Measurements from ENCODE around the gene COG5.

COG5 gene

DNA sequence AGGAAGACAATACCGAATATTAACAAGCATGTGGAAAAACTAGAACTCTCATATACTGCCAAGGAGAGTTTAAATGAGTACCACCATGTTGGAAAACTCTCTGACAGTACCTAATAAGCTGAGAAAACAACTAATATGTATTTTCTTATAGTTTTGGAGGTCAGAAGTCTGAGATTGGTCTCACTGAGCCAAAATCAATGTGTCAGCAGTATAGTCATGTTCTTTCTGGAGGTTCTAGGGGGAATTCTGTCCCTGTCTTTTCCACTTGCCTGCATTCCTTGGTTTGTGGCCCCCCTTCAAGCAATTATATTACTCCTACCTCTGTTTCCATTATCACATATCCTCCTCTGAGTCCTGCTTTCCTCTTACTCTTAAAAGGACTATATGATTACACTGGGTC lies 250.4 kb downstream of the COG5 start:
- DNase-seq (ENCODE audit: low read depth, low spot score): no peak

DNA sequence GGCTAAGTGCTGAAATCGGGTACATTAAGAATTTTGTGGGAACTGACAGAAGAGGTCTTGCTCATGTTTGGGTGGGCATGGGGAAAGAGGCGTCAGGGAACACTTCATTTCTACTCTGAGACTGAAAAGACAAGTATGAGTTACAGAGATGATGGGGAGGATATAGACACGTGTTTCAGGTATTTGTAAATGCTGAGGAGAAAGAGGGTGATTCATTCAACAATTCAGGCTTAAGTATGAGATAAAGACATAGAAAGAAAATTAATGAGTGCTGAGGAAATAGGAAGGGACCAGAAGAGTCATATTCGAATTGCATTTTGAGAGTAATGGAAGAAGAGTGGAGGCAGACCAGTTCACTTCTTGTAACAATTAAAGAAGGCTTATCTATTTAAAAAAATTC lies 251.3 kb downstream of the COG5 start:
- DNase-seq (ENCODE audit: low read depth, low spot score): no peak

More for the DNA sequence above, 250.4 kb downstream of the COG5 start:
- H3K4me3 ChIP-seq (ENCODE audit: low read length): no peak overlapping the region

DNA sequence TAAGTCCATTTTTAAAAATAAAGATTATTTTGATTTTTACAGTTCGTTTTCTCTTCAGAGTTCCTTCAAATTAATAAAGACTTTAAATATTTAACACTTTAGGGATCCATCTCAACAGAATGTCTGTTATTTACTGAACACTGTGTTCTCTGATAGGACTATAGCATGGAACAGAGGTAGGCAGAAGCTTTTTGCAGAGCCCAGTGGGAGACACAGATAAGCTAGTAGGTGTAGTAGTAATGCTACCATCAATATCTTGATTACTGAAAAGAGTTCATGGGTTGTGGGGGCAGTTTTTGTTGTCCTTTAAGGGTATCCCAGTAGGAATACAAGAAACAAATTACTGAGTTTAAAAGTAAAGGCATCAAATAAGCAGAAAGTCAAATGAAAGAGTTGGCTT lies 254.4 kb downstream of the COG5 start:
- no peak for DNase-seq (ENCODE audit: low read depth, low spot score)
- no peak overlapping the region for H3K4me3 ChIP-seq (ENCODE audit: low read length)

More for the DNA sequence above, 251.3 kb downstream of the COG5 start:
- no peak overlapping the region for H3K4me3 ChIP-seq (ENCODE audit: low read length)

DNA sequence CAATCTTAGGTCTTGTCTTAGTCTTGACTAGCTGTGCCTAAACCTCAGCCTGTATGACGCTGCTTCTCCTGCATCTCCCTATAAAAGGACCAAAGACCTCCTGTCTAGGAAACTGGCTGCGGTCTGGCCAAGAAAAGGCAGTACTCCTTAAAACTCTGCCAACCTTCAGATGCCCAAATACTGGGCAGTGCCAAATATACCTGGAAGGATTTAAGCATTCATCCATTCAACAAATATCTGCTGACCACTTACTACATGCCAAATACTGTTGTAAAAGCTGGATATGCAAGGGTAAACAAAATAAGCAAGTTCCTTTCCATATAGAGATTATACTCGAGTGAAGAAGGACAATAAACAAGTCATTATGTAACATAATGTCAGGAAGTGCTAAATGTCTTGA lies 259.1 kb downstream of the COG5 start:
- no peak for DNase-seq (ENCODE audit: low read depth, low spot score)
- H3K4me3 ChIP-seq (ENCODE audit: low read length): no peak overlapping the region

DNA sequence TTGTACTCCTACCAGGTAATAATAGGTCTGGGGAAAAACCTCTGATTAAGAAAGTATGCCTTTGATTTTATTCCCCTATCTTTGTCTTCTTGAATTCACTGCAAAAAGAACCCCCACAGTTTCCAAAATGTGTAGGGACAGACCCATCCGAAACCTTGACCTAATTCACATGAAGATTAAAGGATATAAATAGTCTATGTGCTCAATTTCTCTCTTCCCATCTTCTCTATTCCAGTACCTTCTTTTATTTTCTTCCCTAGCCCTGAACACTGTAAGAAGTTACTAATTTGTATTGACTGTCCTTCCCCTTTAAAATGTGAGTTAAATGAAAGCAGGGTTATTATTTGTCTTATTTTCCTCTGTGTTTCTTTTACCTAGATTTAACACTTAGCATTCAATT lies 259.7 kb downstream of the COG5 start:
- no peak for DNase-seq (ENCODE audit: low read depth, low spot score)
- H3K4me3 ChIP-seq (ENCODE audit: low read length): no peak overlapping the region

DNA sequence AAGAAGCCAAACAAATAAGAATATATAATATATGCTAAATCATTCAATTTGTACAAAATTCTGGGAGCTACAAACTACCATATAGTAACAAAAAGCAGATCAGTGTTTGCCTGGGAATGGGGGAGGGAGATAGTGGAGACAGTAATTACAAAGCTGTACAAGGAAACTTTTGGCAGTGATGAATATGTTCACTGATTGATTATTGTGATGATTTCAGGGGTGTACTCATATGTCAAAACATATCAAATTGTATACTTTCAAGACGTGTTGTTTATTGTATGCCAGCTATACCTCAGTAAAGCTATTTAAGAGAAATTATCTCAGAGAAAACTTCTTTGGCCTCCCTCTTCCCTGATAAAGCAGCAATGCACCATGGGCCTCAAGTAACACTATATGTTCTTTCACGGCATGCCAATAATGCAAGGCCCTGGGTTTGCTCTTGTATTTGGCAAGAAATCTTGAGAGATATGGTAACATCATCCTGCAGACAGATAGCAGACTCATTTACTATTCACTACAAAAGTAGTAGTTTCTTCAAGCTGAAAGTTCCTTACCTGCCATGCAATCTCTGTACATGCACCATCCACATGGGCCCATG lies 261.4 kb downstream of the COG5 start:
- no peak for DNase-seq (ENCODE audit: low read depth, low spot score)
- no peak overlapping the region for H3K4me3 ChIP-seq (ENCODE audit: low read length)

DNA sequence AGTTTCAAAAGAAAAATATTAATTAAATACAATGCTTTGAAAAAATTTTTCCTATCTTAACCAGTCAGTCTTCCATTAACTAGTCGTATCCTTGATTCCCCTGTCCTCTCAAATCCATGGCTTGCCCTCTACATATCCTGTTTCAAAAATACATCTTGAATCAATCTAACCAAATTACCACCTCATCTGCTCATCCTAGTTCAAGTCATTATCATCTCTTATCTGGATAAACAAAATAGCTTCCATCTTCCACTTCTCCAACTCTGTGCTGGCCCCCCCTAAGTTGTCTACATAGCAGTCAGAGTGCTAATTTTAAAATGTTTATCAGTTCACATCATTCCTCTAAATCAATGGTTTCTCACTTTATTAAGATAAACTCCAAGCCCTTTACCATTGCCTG lies 269.5 kb downstream of the COG5 start:
- no peak overlapping the region for H3K4me3 ChIP-seq (ENCODE audit: low read length)
- DNase-seq (ENCODE audit: low read depth, low spot score): no peak

DNA sequence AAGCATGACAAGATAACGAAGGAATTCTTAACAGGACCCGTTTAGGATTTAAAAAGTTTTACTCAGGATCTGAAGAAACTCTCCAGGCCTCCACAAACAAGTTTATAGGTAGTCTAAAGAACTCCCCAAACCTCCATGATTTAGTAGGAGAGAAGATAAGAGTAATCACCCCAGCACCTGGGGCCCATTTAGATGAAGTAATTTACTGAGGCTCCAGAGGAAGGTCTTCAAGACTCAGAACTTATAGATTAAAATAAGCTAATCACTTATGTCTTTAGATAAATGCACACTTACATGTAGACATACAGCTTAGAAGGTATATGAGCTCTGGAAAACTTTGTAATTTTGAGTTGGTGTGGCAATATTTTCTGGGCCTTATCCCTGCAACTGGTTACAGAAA lies 271.1 kb downstream of the COG5 start:
- no peak overlapping the region for H3K4me3 ChIP-seq (ENCODE audit: low read length)
- DNase-seq (ENCODE audit: low read depth, low spot score): no peak

DNA sequence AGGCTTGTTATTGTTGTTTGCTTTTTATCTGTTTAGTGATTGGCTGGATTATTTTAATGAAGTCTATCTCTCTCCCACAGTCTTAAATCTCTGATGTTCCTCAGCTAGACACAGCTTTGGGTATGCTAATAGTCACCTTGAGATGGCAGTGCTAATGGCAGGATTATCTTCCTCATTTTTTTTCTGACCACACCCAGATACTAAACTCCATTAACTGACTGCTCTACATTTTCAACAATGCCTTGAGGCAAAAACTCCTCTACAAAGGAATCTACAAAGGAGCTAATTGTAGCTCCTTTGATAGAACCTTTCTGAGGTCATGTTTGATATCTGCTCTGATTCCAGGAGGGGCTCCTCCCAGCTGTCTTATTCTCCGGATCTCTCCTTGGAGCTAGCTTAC lies 272.3 kb downstream of the COG5 start:
- no peak for DNase-seq (ENCODE audit: low read depth, low spot score)
- no peak overlapping the region for H3K4me3 ChIP-seq (ENCODE audit: low read length)

DNA sequence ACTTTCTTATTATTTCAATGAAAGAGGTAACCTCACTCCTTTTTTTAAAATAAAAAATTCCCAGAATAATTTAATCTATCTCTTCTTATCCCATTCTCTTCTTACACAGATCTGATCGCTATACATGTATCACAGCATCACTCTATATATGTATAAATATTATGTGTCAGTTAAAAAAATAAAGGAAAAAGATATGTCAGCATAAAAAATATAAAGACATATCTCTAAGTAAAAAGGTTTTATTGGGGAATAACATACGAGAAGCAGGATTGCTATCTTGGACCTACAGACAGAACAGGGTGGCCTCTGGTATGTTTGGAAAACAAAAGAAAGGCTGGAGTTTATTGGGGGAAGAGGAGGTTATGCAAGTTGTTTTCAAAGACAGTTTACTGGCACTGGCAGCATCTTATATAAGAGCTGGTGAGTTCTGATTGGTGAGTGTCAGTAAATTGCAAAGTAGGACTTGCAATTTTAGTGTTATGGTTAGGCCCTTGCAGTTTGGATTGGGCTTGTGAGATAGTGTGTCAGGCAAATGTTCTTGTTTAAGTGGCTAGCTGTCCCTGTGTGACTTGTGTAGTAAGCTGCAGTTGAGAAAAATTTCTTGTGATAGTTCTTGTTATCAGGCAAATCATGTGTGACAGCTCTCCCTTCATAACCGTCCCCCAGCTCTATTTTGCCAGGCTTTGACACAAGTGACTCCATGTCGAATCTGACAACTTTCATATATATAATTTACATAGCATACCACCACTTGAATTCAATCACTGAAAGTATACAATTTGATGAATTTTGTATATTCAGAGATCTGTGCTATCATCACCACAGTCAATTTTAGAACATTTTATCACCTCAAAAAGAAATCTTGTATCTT lies 276.7 kb downstream of the COG5 start:
- no peak for DNase-seq (ENCODE audit: low read depth, low spot score)
- no peak overlapping the region for H3K4me3 ChIP-seq (ENCODE audit: low read length)

DNA sequence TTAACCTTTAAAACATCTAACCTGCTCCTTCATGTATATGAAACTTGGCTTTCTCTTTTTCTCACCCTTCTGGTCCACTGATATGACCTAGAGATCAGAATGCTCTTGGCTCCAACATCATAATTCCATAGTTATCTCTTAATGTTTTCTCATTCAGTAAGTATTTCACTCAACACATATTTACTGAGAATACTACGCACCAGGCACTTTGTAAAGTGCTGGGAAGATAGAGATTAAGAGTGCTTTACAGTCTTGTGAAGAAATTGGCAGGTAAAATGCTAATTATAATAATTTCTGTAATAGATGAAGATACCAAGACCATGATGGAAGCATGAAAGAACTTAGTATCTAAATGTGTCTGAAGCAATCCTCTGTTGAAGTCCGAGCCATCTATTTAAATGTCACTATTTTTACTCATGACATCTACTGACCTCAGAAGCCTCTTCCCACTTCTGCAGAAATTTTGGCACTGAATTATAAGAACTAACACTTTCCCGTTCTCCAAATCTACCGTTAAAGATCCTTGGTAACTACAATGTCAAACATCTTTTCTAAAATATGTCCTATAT lies 278.7 kb downstream of the COG5 start:
- DNase-seq (ENCODE audit: low read depth, low spot score): no peak
- no peak overlapping the region for H3K4me3 ChIP-seq (ENCODE audit: low read length)

DNA sequence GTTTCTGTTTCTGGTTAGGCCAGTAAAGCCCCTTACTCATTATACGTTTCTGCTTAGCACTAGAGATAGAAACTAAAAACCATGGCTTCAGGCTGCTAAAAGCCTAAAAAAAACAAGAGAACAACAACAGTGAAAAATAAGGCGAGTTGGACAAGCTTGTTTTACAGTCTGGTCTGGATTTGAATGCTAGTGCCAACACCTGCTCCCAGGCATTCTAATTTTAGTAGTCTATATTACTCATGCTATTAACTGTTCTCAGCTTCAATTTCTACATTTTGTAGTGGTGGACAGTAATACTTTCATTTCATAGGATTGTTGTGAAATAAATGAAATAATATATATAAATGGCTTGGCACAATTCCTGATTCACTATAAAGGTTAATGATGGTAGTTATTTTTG lies 286.4 kb downstream of the COG5 start:
- H3K4me3 ChIP-seq (ENCODE audit: low read length): no peak overlapping the region
- DNase-seq (ENCODE audit: low read depth, low spot score): no peak

DNA sequence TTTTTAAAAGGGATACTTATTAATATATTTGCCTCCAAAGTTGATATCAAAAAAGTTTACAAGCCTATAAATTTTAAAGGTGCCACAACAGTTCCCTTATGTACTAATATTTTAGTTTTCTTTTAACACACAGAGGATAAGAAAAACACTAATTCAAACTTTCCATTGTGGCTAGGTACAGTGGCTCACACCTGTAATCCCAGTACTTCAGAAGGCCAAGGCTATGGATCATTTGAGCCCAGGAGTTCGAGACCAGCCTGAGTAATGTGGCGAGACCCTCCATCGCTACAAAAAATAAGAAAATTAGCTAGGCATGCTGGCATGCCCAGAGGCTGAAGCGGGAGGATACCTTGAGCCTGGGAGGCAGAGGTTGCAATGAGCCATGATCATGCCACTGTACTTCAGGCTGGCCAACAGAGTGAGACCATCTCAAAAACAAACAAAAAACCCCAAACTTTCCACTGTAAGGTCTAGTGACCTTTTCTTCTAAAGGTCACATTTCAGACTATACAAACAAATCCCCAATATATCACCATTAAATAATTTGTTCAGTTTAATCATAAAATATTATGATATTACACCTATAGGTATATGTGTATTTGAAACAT lies 287.4 kb downstream of the COG5 start:
- DNase-seq (ENCODE audit: low read depth, low spot score): no peak
- H3K4me3 ChIP-seq (ENCODE audit: low read length): no peak overlapping the region

DNA sequence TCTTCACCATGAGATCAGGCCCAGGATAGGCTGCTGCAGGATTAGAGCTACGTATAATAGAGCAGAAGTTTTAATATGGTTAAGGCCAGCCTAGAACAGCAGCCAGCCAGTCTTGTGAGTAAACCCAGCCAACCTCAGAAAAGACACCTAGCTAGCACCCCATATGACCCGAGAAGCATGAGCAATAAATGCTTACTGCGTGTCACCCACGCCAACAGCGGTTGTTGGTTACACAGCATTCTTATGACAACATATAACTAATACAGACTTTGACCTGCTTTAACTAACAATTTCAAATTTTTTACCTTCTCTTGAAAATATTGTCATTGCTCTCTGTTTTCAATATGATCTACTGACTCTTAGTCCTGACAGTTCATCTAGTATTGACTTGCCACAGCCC lies 289.2 kb downstream of the COG5 start:
- no peak overlapping the region for H3K4me3 ChIP-seq (ENCODE audit: low read length)
- no peak for DNase-seq (ENCODE audit: low read depth, low spot score)

DNA sequence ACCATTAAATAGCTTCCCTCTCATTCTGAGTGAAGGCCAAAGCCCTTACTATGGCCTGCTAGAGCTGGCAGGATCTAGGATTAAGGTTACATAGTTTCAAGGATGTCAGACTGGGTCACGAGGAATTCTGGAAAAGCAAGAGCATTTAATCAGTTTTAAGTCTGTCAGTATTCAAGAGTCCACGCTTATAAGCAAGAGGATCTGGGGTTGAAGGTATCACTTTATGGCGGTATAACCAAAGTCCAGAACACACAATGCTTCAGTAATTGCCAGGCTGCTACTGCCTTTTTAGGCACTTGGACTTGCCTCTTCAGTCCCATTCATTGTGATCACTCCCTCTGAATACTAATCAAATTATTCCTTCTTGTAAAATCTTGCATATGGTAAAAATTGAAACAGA lies 293.9 kb downstream of the COG5 start:
- DNase-seq (ENCODE audit: low read depth, low spot score): no peak
- H3K4me3 ChIP-seq (ENCODE audit: low read length): no peak overlapping the region

DNA sequence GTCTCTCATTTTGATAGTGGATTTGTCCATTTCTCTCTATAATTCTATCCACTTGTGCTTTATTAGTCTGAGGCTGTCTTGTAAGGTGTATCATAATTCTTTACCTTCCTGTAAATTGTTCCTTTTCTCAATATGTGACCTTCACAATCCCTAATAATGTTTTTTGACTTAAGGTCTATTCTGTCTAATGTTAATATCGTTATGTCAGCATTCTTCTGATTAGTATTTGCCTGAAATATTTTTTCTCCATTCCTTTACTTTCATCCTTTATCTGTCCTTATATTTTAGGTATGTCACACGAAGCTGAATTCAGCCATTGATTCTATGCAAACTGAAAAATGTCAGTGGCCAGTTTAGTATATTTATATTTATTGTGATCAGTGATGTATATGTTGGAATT lies 295.1 kb downstream of the COG5 start:
- no peak for DNase-seq (ENCODE audit: low read depth, low spot score)
- H3K4me3 ChIP-seq (ENCODE audit: low read length): no peak overlapping the region

DNA sequence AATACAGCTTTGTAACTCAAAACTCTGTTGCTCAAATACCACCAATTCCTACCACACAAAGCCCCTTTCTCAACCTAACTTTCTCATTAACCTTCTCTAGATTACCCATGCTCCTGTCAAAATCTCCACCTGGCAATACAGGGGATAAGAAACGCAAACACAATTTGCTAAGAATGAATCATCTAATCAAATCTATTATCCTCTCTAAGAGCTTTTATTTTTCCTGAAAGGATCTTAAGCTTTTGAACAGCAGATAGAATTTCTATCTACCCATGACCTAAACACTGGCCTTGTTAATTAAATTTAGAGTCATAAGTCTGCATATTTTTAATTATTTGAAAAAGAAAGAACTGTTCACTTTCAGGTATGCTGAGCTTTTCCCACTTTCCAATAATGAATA lies 296.6 kb downstream of the COG5 start:
- no peak overlapping the region for H3K4me3 ChIP-seq (ENCODE audit: low read length)
- DNase-seq (ENCODE audit: low read depth, low spot score): no peak

DNA sequence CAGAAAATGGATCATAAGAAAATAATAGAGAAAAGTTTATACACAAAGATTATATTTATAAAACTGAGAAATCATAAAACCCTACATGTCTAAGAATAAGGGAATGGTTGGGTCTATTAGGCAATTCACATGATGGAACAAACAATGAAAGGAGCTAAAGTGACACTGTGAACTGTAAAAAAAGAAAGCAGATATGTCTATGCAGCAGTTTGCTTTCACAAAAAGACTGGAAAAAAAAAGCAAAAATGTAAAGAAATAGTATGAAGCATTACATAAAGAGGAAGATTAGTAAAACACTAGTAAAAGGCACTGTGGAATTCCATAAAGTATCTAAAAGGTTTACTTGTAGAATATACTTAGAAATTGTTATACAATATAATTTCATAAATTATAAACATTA lies 299.0 kb downstream of the COG5 start:
- DNase-seq (ENCODE audit: low read depth, low spot score): no peak

DNA sequence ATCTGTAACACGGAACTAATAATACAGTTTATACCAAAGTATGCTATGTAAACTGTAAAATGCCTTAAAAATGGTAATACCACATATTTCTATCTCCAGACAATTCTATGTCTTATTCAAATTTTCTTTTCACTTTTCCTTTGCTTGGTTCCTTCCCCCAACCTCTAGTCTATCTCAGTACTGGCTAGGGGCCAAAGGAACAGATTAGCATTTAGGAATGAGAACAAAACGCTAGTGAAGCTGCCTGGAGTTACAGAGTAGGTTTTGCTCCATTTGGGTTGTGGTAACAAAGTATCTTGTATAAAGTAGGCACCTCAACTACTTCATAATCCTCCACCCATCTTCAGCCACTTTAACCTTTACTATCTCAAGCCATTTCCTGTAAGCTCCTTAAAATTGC lies 300.9 kb downstream of the COG5 start:
- no peak for DNase-seq (ENCODE audit: low read depth, low spot score)
- H3K4me3 ChIP-seq (ENCODE audit: low read length): no peak overlapping the region

More for the DNA sequence above, 299.0 kb downstream of the COG5 start:
- H3K4me3 ChIP-seq (ENCODE audit: low read length): no peak overlapping the region

DNA sequence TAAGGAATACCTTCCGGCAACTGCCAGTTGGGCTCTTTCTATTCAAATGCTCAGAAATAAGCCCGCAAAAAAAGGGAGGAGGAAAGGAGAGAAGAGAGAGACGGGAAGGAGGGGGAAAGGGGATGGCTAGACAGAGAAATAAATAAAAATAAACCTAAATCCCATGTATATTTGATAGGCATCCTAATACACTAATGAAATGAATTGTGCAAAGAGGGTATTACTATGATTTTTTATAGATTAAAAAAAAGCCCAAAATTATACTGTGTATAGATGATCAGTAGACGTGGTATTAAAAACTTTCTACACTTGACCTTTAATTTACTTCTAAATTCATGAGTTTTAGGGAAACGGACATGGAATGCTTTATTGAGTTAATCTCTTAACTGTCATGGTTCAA lies 305.0 kb downstream of the COG5 start:
- no peak overlapping the region for H3K4me3 ChIP-seq (ENCODE audit: low read length)
- no peak for DNase-seq (ENCODE audit: low read depth, low spot score)
